Mesothelial cell of epicardium (in vitro differentiated cells): ENCODE data around the gene PLA2G4E. TPM values are rescaled to one million over a fixed set of nuclear protein-coding genes. Genes with fewer than 3 reads are reported as not detected.

ENCODE experiments used
- DNase-seq, 2 experiments: peaks; one replicate each; pipeline ENCODE4 v3.0.0; 2021; ENCODE audit warnings: low spot score in 2 of 2; ENCODE audit not compliant: unreplicated experiment in 2 of 2
- H3K27ac Mint-ChIP-seq: 2 replicates; pipeline ENCODE4 v1.8.0; 2021; ENCODE audit warnings: mixed read lengths
- H3K27me3 Mint-ChIP-seq: 2 replicates; pipeline ENCODE4 v1.8.0; 2021; ENCODE audit warnings: low read depth, mixed read lengths
- H3K36me3 Mint-ChIP-seq: 2 replicates; pipeline ENCODE4 v1.8.0; 2021; ENCODE audit warnings: mixed read lengths
- H3K4me1 Mint-ChIP-seq: 2 replicates; pipeline ENCODE4 v1.8.0; 2021; ENCODE audit warnings: mixed read lengths
- H3K4me3 Mint-ChIP-seq: 2 replicates; pipeline ENCODE4 v1.8.0; 2021; ENCODE audit warnings: mild to moderate bottlenecking, moderate library complexity, mixed read lengths
- H3K9me3 Mint-ChIP-seq: 2 replicates; pipeline ENCODE4 v1.8.0; 2021; ENCODE audit warnings: mixed read lengths
- total RNA-seq: library from RNA; stranded (reverse); gene quantifications from 3 replicates; pipeline ENCODE4 v1.2.1, GENCODE V29; 2021
- TF ChIP-seq, protein P1 (sequence below): fragments of 200-600 bp; sonication (generic); IDR thresholded peaks from one replicate; pipeline ENCODE4 v1.5.0; 2021; ENCODE audit warnings: antibody characterized with exemption; ENCODE audit not compliant: unreplicated experiment

PLA2G4E gene
- total RNA-seq, 1 donor from 2014 or later, result not detected

GRCh38 chr15:41941644-41942415 is 79.0 kb downstream of the PLA2G4E start:
- DNase-seq, result no peak
- no peak overlapping the region for H3K4me3 Mint-ChIP-seq
- H3K4me1 Mint-ChIP-seq, result peaks cover 54% of the 10 kb centered on the region

DNA sequence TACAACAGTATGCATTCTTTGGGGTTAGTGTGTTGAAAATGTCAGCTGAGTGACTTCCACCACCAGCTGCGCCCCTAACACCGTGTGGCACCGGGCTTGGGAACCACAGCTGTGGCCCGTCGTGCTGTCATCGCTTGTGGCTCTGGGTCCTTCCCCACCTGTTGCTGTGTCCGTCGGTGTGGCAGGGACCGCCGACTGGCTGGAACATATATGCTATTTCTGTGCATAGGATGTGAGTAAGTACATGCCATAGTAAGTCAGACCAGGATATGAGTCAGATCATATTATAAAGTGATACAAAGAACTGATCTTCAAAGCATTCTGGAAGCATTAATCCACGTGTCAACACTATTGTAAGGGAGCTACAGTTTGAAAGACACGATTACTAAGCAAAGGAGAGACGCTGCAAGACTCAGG is 80.4 kb downstream of the PLA2G4E start:
- no peaks in the 10 kb centered on the region for H3K9me3 Mint-ChIP-seq
- H3K4me3 Mint-ChIP-seq, result no peak overlapping the region

More at GRCh38 chr15:41941644-41942415, 79.0 kb downstream of the PLA2G4E start:
- H3K27ac Mint-ChIP-seq, result peak overlapping the region; percentile 97
- H3K27me3 Mint-ChIP-seq, result no peaks in the 10 kb centered on the region
- H3K36me3 Mint-ChIP-seq, result peaks cover 4% of the 10 kb centered on the region
- TF ChIP-seq, protein P1, sequence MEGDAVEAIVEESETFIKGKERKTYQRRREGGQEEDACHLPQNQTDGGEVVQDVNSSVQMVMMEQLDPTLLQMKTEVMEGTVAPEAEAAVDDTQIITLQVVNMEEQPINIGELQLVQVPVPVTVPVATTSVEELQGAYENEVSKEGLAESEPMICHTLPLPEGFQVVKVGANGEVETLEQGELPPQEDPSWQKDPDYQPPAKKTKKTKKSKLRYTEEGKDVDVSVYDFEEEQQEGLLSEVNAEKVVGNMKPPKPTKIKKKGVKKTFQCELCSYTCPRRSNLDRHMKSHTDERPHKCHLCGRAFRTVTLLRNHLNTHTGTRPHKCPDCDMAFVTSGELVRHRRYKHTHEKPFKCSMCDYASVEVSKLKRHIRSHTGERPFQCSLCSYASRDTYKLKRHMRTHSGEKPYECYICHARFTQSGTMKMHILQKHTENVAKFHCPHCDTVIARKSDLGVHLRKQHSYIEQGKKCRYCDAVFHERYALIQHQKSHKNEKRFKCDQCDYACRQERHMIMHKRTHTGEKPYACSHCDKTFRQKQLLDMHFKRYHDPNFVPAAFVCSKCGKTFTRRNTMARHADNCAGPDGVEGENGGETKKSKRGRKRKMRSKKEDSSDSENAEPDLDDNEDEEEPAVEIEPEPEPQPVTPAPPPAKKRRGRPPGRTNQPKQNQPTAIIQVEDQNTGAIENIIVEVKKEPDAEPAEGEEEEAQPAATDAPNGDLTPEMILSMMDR, result no peak
- H3K9me3 Mint-ChIP-seq, result no peaks in the 10 kb centered on the region

GRCh38 chr15:41939986-41940385 is 80.9 kb downstream of the PLA2G4E start:
- Mint-ChIP-seq H3K27ac (no peak overlapping the region), H3K36me3 (peaks cover 6% of the 10 kb centered on the region), H3K4me3 (no peak overlapping the region), H3K4me1 (peaks cover 38% of the 10 kb centered on the region), H3K9me3 (no peaks in the 10 kb centered on the region), H3K27me3 (no peaks in the 10 kb centered on the region)
- no peak for DNase-seq
- TF ChIP-seq, protein P1, result no peak

More for the DNA sequence above, 80.4 kb downstream of the PLA2G4E start:
- no peak overlapping the region for H3K27ac Mint-ChIP-seq
- H3K36me3 Mint-ChIP-seq, result peaks cover 6% of the 10 kb centered on the region
- no peaks in the 10 kb centered on the region for H3K27me3 Mint-ChIP-seq
- TF ChIP-seq, protein P1, result no peak
- no peak for DNase-seq
- peaks cover 42% of the 10 kb centered on the region for H3K4me1 Mint-ChIP-seq

DNA sequence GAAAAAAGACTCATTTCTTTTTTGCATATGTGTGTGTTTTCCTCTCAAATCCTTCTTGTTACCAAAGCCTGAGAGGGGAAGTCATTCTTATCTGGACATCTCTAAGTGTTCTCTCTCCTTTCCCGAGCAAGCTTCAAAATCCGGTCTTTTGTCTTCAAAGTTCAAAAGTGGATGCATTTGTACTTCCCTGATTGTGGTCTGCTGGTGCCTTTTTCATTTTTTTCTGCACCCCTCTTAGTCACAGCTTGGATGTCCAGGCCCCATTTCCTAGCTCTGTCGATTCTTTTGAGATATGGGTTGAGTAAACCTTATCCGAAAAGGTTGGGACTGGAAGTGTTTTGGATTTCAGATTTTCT is 83.3 kb downstream of the PLA2G4E start:
- Mint-ChIP-seq H3K27me3 (no peaks in the 10 kb centered on the region), H3K4me3 (no peak overlapping the region), H3K27ac (peak overlapping the region; percentile 45), H3K4me1 (peaks cover 25% of the 10 kb centered on the region), H3K9me3 (no peaks in the 10 kb centered on the region), H3K36me3 (peaks cover 6% of the 10 kb centered on the region)
- no peak for DNase-seq
- TF ChIP-seq, protein P1, result no peak

DNA sequence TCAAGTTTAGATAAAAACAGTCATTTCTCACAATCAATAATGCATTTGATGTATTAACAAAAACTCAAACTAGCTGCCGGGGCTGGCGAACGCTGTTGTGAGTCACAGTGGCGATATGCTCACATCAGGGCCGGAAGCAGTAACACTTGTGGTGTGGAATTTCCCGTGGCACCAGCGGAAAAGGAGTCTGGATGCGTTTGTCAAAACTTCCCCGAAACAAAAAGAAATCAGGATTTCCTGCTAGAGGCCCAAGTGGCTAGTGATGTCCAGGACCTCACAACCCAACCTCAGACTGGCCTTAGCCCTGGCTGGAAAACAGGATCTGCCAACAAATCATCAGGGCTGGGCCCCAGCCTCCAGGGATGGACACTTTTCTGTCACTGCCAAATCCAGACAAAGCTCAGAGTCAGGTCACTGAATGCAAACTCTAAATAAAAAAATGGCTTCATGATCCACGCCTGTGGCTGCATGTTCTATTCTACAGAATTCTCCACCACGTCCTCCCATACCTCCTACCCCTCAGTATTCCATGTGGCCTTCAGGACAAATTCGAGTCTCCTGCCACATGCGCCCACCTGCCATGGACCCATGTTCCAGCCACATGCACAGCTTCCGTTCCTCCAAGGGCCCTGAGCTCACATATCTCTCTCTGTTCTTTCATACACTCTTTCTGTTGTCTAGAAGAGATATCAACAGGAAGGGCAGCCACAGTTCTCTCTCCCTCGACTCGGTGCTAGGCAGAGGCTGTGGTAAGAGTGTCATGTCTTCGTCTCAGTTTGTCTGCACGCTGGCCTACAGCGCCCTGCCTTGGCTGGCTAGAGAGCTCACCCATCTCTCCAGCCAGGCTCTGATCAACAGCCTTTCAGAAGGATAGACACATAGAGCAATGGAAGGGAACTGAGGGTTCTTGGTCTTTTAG is 83.9 kb downstream of the PLA2G4E start:
- Mint-ChIP-seq H3K4me3 (no peak overlapping the region), H3K27me3 (no peaks in the 10 kb centered on the region), H3K27ac (peak overlapping the region; percentile 45), H3K36me3 (peaks cover 6% of the 10 kb centered on the region), H3K4me1 (peaks cover 27% of the 10 kb centered on the region), H3K9me3 (no peaks in the 10 kb centered on the region)
- TF ChIP-seq, protein P1, result no peak
- no peak for DNase-seq
